HG02678 (cell line): Measurements from ENCODE around the gene ENTPD5.
"Not testable (repeated sequence)": the region's sequence is repeated elsewhere in the genome, so short reads cannot be mapped to it uniquely, and the experiment has no call there.

Experiments used
- ATAC-seq: cut with Tn5 transposase; IDR thresholded peaks from one replicate; pipeline ENCODE4 v1.9.1; 2021; ENCODE audit warnings: mild to moderate bottlenecking, moderate library complexity; ENCODE audit not compliant: unreplicated experiment

ENTPD5 gene

DNA sequence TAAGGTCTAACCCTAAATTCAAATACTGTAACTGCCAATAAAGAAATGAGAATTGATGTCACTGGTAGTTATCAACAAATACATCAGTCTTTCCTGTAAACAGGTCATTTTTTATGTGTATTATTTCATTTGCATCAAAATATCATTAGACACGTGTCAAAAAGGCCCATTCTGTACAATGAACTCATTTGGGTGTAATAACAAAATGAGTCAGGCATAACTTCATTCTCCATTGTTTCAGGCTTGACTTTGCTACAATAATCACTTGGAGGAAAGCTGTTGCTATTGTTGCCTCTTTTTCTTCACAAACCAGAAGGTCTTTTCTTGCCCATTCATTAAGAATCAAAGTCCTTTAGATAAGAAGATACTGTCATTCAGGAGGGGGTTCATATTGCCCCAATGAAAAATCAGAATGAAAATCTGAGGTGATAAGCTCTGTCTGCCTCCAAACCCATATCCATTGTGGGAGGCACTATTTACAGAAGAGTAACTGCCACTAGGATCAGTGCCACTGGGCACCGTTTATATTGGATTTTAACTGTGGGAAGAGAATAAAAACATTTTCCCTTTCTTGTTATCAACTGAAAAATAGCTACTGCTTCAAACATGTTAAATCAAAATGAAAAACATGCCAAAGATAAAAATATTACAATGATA is 10.1 kb downstream of the ENTPD5 start:
- ATAC-seq, result no peak

- ATAC-seq, result not testable (repeated sequence)
Observed at GRCh38 chr14:74005664-74006063, 13.4 kb downstream of the ENTPD5 start.

DNA sequence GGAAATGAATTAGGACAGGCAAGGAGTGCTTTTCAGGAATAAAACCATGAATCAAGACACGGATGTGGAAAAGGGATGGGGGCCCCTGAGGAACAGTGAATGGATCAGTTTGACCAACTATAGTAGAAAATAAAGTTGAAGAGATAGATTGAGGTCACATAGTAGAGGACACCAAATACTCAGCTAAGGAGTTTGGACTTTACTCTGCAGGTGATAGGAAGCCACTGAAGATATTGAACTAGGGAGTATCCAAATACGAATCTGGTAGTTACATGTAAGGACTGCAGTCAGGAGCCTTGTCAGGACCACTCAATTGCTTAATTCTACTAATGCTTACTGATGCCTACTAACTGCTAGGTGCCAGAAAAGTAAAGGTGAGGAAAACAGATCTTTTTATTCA is 20.4 kb downstream of the ENTPD5 start:
- ATAC-seq, result no peak

GRCh38 chr14:73997944-73998447 is 21.1 kb downstream of the ENTPD5 start:
- no peak for ATAC-seq

DNA sequence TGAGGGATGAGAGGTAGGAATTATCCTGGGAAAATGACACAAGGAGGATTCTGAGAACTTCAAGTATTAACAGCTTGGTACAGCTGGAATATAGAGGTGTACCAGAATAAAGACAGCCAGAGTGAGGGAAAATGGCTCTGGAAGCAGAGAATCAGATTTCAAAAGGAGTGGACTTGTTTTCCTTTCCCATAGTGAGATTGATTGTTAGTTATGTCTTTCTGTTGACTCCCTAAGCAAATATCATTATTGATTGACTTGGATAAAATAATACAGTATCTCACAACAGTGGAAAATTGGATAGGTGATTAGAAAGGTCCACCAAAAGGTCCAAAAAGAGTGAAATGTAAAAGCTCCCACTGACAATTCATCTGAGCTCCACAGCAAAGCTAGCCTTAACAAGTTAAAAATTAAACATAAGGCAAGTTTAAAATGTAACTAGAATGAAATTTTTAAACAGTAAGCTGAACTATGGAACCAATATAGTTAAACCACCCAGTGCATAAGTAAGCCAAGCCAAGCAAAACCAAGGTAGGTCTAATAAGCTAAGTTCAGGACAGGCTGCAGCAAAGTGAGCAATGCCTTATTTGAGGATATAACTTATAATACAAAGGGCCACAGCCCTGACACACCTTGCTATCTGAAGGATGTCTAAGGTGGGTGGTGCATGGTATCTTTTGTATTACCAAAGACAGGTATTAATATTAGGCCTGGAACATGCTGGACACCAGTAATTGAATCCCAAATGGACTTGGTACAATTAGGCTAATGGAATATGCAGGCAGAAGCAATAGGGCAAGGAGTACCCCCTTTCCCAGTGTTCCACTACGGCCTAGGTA is 21.8 kb downstream of the ENTPD5 start:
- no peak for ATAC-seq

DNA sequence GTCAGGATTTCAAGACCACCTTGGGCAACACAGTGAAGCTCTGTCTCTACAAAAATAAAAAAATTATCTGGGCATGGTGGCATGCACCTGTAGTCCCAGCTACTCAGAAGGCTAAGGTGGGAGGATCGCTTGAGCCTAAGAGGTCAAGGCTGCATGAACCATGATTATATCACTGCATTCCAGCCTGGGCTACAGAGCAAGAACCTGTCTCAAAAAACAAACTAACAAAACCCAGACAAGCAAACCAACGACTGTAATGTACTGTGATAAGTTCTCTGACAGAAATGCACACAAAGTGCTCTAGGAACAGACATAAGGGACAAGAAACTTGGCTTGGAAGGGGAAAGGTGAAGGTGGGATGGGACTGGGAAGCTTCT is 22.4 kb downstream of the ENTPD5 start:
- ATAC-seq, result no peak

DNA sequence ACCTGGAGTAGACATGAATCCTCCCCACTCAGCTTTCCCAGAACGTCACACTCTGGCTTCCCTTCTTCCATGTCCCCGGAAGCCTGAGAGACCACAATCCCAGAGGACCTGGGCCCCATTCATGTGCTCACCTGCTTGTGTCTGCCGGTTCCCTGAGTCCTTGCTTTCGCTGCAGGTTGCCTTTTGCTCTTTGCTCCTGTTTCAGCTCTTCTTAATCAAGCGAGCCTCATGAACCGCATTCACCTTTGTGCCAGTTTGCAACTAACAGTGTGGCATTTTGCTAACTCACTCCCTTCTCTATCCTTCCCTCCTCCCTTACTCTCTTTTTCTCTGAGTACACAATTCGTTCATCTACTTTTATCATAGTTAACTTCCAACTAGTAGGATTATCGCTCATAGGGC is 23.1 kb downstream of the ENTPD5 start:
- ATAC-seq, result no peak

GRCh38 chr14:73994926-73995325 is 24.2 kb downstream of the ENTPD5 start:
- not testable (repeated sequence) for ATAC-seq

DNA sequence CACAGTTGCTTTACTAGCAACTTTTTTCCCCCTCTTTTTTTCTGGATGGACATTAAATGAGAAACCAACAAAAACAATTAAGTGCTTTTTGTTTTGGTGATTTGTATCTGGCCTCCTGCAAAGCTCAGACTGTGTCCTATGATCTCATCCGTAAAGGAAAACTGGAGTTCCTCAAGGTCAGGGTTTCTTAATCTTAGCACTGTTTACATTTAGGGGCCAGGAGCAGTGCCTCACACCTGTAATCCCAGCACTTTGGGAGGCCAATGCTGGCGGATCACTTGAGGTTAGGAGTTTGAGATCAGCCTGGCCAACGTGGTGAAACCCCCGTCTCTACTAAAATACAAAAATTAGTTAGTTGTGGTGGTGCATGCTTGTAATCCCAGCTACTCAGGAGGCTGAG is 28.0 kb downstream of the ENTPD5 start:
- no peak for ATAC-seq

DNA sequence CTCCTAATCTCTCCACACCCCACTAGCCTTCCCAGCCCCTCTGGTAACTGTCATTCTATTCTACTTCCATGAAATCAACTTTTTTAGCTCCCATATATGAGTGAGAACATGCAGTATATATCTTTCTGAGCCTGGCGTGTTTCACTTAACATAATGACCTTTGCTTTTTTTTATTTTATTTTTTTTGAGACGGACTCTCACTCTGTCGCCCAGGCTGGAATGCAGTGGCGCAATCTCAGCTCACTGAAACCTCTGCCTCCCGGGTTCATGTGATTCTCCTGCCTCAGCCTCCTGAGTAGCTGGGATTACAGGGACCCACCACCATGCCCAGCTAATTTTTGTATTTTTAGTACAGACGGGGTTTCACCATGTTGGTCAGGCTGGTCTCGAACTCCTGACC is 30.4 kb downstream of the ENTPD5 start:
- ATAC-seq, result not testable (repeated sequence)

- ATAC-seq, result no peak
Observed at GRCh38 chr14:73988065-73988464, 31.0 kb downstream of the ENTPD5 start.

- ATAC-seq, result no peak
Observed at GRCh38 chr14:73977896-73978295, 41.2 kb downstream of the ENTPD5 start.

DNA sequence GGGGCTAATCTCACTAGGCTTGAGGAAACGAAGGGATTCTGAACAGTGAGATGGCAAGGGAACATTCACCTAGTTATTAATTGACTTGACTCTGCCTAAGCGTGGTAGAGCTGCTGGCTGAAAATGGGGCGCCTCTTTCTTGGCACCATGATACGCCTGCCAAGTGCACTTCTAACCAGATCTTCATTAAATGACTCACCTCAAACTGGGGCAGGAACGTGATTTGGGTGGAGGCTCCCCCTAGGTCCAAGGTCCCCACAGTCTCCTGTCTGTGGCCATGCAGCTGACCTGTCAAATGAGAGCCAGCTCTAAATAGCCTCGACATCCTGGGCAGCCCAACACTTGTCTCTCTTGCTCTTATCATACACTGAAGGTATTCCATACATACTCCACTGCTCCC is 43.0 kb downstream of the ENTPD5 start:
- no peak for ATAC-seq

GRCh38 chr14:73973497-73973896 is 45.6 kb downstream of the ENTPD5 start:
- no peak for ATAC-seq

DNA sequence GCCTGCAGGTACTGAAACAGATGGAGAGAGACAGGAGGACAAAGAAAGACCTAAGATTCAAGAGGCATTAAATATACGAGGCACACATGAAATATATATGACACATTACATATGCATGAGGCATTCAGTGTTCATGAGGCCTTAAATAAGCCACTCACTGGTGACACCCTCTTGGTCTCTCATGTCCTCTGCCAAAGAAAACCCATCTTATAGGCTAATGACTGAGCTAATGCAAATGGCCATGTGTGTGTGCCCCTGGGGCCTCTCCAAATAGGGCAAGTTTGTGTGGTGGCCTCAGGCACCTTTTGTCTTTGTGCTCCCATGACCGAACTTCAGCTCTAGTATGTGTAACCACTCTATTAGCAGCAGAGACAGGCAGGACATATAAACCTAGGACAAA is 50.2 kb downstream of the ENTPD5 start:
- no peak for ATAC-seq

DNA sequence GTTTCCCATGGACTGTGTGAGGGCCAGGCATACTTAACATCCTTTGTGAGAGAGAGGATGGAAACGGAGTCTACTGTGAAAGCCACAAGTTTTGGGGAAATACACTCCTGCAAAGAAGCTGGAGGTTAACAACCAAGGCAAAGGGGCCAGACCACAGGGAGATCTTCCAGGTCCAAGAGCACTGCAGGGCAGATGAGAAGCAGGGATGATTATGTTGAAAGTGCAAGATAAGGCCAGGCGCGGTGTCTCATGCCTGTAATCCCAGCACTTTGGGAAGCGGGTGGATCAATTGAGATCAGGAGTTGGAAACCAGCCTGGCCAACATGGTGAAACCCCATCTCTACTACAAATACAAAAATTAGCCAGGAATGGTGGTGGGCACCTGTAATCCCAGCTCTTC is 53.9 kb downstream of the ENTPD5 start:
- no peak for ATAC-seq

DNA sequence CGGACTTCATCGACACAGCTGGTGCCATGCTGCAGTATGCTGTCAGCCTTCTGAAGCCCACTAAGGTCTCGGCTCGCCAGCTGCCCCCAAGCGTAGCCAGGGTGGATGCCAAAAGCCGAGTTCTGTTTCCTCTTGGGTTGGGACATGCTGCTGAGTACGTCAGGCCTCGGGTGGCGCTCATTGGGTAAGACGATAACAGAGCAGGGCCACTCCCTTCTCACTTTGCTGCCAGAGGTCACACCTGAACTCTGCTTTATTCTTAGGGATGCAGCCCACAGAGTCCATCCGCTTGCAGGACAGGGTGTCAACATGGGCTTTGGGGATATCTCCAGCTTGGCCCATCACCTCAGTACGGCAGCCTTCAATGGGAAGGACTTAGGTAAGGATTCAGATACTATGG is 57.9 kb downstream of the ENTPD5 start:
- no peak for ATAC-seq

GRCh38 chr14:73958591-73958990 is 60.5 kb downstream of the ENTPD5 start:
- no peak for ATAC-seq

- ATAC-seq, result no peak
Observed at GRCh38 chr14:73955674-73956073, 63.4 kb downstream of the ENTPD5 start.

- no peak for ATAC-seq
Observed at GRCh38 chr14:73953731-73954130, 65.4 kb downstream of the ENTPD5 start.

GRCh38 chr14:73949752-73950734 is 69.0 kb downstream of the ENTPD5 start, which contains the start of the genes COQ6 and FAM161B:
Gene COQ6, plus strand, starts transcription at chr14:73950302. Its CDS starts 31 bp downstream, at chr14:73950333.
Gene FAM161B, minus strand, starts transcription at chr14:73950094. Its CDS starts 68 bp downstream, at chr14:73950026.
- ATAC-seq, result peak; percentile 89
